Measurements from ENCODE around the gene CERS3.

- TF ChIP-seq CTCF (conservative IDR thresholded peaks at IDR 0.05; ENCODE audit: low read length) (no peak), EZH2phosphoT487 (IDR thresholded peaks at IDR 0.05; ENCODE audit: borderline replicate concordance) (no peak)
These were observed 67.7 kb downstream of the CERS3 start for GRCh38 chr15:100461049-100461448.
